Transverse colon (tissue), 4 donors: ENCODE data around the gene AKR1B15. TPM values are rescaled to one million over a fixed set of nuclear protein-coding genes. Genes with fewer than 3 reads are reported as not detected.

ENCODE experiments used
- DNase-seq: peaks from one replicate; pipeline ENCODE4 v3.0.0-alpha.2; 2019
- H3K27ac ChIP-seq, 4 donors: fragments of 200-600 bp; sonication (generic); 2 replicates each; pipeline ENCODE4 v1.5.1; 2016 to 2018; ENCODE audit warnings: inconsistent platforms in 4 of 4
- H3K27me3 ChIP-seq: fragments of 200-600 bp; sonication (generic); 2 replicates; pipeline ENCODE4 v1.5.1; 2017; ENCODE audit warnings: inconsistent platforms
- H3K36me3 ChIP-seq, 4 donors: fragments of 200-600 bp; sonication (generic); 2 replicates each; pipeline ENCODE4 v1.5.1; 2017 to 2019; ENCODE audit warnings: inconsistent platforms in 4 of 4
- H3K4me1 ChIP-seq, 4 donors: fragments of 200-600 bp; sonication (generic); 2 replicates each; pipeline ENCODE4 v1.5.1; 2017 to 2020; ENCODE audit warnings: inconsistent platforms in 4 of 4
- H3K4me3 ChIP-seq, 4 donors: fragments of 200-600 bp; sonication (generic); 1 replicate in 1 of 4; 2 replicates in 3 of 4; pipeline versions ENCODE4 v1.5.1 to v1.6.1; 2017 to 2019; ENCODE audit warnings: inconsistent platforms in 4 of 4
- H3K9me3 ChIP-seq, 2 donors: fragments of 200-600 bp; sonication (generic); 2 replicates each; pipeline ENCODE4 v1.5.1; 2017 to 2019; ENCODE audit warnings: inconsistent platforms in 2 of 2
- CTCF ChIP-seq, 5 experiments: fragments of 200-600 bp in 3 of 5; fragments of 450-650 bp in 2 of 5; sonication (generic) in 3 of 5; IDR thresholded peaks; 1 replicate in 2 of 5; 2 replicates in 3 of 5; pipeline ENCODE4 v1.5.1; 2016 to 2017; ENCODE audit warnings: antibody characterized with exemption in 5 of 5, inconsistent platforms in 3 of 5, mild to moderate bottlenecking in 2 of 5, moderate library complexity in 1 of 5
- EP300 ChIP-seq: sonication (generic); formaldehyde crosslinking; IDR thresholded peaks from one replicate; pipeline ENCODE4 v1.6.1; 2017; ENCODE audit warnings: antibody characterized with exemption, low read depth
- POLR2A ChIP-seq: fragments of 450-650 bp; IDR thresholded peaks from one replicate; pipeline ENCODE4 v1.6.1; 2016; ENCODE audit warnings: antibody characterized with exemption, mild to moderate bottlenecking, moderate library complexity
- POLR2AphosphoS5 ChIP-seq, 3 donors: sonication (generic); formaldehyde crosslinking; IDR thresholded peaks; one replicate each; pipeline ENCODE4 v1.6.1; 2016; ENCODE audit warnings: antibody characterized with exemption in 3 of 3
- WGBS, 2 donors: methylation state at CpG; one replicate each; pipeline ENCODE4 v1.1.5; 2018; ENCODE audit warnings: low coverage in 1 of 2; 5-methylcytosine and 5-hydroxymethylcytosine counted together
- in situ Hi-C, 4 donors: fragments of 200-750 bp; cut with MboI; loops; one replicate each; pipeline versions ENCODE4 v1.15.0 to v1.15.1; 2017; ENCODE audit warnings: low sequenced_read_pairs in 3 of 4, low pct_ligation_motif_present in 1 of 4, low pct_unique_long_range_greater_than_20kb in 1 of 4
- intact Hi-C: fragments of 100-400 bp; cut with DNase I; formaldehyde crosslinking; loops from one replicate; pipeline ENCODE4 v1.15.1; 2023; ENCODE audit warnings: low total_unique reads
- total RNA-seq, 4 donors: library from RNA; depleted of rRNA; stranded (reverse); fragments of >200 nt; gene quantifications; one replicate each; pipeline ENCODE4 v1.1.0, GENCODE V29; 2016

The AKR1B15 gene
- total RNA-seq, 4 donors from 2014 or later: 0.48 TPM; not detected in 3

- H3K4me1 ChIP-seq: no peaks in the 10 kb centered on the region
- in situ Hi-C loops: no loop called here
- no peak for TF ChIP-seq EP300
- TF ChIP-seq POLR2AphosphoS5 (IDR thresholded peaks at IDR 0.05): no peak
- TF ChIP-seq CTCF (IDR thresholded peaks at IDR 0.05): no peak
- no peak for TF ChIP-seq POLR2A
- no peak overlapping the region for H3K27ac ChIP-seq
- no peak overlapping the region for H3K4me3 ChIP-seq
- H3K9me3 ChIP-seq: no peaks in the 10 kb centered on the region
- WGBS, 2 donors: 79 to 90% methylated on average over 3 to 6 of the region's 6 CpGs
- DNase-seq: no peak
- H3K27me3 ChIP-seq: no peaks in the 10 kb centered on the region
- no peaks in the 10 kb centered on the region for H3K36me3 ChIP-seq
- intact Hi-C loops: no loop called here
Observed at GRCh38 chr7:134571746-134572461, 23.0 kb downstream of the AKR1B15 start.

- intact Hi-C loops: no loop called here
- Histone ChIP-seq H3K27me3 (no peaks in the 10 kb centered on the region), H3K4me1 (no peaks in the 10 kb centered on the region), H3K9me3 (no peaks in the 10 kb centered on the region), H3K36me3 (no peaks in the 10 kb centered on the region), H3K4me3 (no peak overlapping the region), H3K27ac (no peak overlapping the region)
- TF ChIP-seq EP300 (no peak), CTCF (IDR thresholded peaks at IDR 0.05) (no peak), POLR2A (no peak), POLR2AphosphoS5 (IDR thresholded peaks at IDR 0.05) (no peak)
- 61 to 69% methylated on average over 2 of the region's 2 CpGs for WGBS, 2 donors
- in situ Hi-C loops: no loop called here
- DNase-seq: no peak
Observed at GRCh38 chr7:134574322-134574721, 25.4 kb downstream of the AKR1B15 start.

- TF ChIP-seq POLR2A: no peak
- TF ChIP-seq POLR2AphosphoS5 (IDR thresholded peaks at IDR 0.05): no peak
- no peak for TF ChIP-seq EP300
- TF ChIP-seq CTCF (IDR thresholded peaks at IDR 0.05): no peak
- in situ Hi-C loops: no loop called here
- intact Hi-C loops: no loop called here
- Histone ChIP-seq H3K4me1 (no peaks in the 10 kb centered on the region), H3K27ac (no peak overlapping the region), H3K9me3 (no peaks in the 10 kb centered on the region), H3K4me3 (no peak overlapping the region), H3K36me3 (no peaks in the 10 kb centered on the region), H3K27me3 (no peaks in the 10 kb centered on the region)
- no peak for DNase-seq
- 40 to 62% methylated on average over 1 of the region's 1 CpG for WGBS, 2 donors
Observed at GRCh38 chr7:134584290-134584689, 35.4 kb downstream of the AKR1B15 start.

- intact Hi-C loops: no loop called here
- TF ChIP-seq EP300 (no peak), POLR2A (no peak), CTCF (IDR thresholded peaks at IDR 0.05) (no peak), POLR2AphosphoS5 (IDR thresholded peaks at IDR 0.05) (no peak)
- Histone ChIP-seq H3K36me3 (no peaks in the 10 kb centered on the region), H3K27me3 (no peaks in the 10 kb centered on the region), H3K4me1 (no peaks in the 10 kb centered on the region), H3K4me3 (no peak overlapping the region), H3K9me3 (no peaks in the 10 kb centered on the region), H3K27ac (no peak overlapping the region)
- WGBS, 2 donors: 91% methylated on average over 7 of the region's 7 CpGs; no CpG with 5 or more reads in 1 of the 2 donors
- in situ Hi-C loops: no loop called here
- DNase-seq: no peak
Observed at GRCh38 chr7:134585897-134586296, 37.0 kb downstream of the AKR1B15 start.
